GM12878 (cell line): ENCODE measurements around the gene ATP5PO. TPM values are rescaled to one million over a fixed set of nuclear protein-coding genes. Genes with fewer than 3 reads are reported as not detected.

Source experiments
- ATAC-seq: fragments of 200-7000 bp; cut with Tn5 transposase; 3 replicates; pipeline ENCODE4 v1.9.1; 2020; ENCODE audit warnings: mild to moderate bottlenecking, moderate library complexity
- BruUV-seq: library from RNA; stranded (reverse); fragments of 400-500 nt; replicated peaks from 2 replicates; lab custom pipeline; 2021; lab: Mats Ljungman, UMichigan
- CTCF ChIA-PET: fragments of 300-600 bp; sonication (Branson Sonifier 250); formaldehyde crosslinking; extraction: SDS; loops from one replicate; lab custom pipeline; 2021; ENCODE audit warnings: inconsistent platforms; lab: Yijun Ruan, JAX
- POLR2A ChIA-PET: fragments of 350-600 bp; formaldehyde crosslinking; extraction: SDS; loops from one replicate; lab custom pipeline; 2021; ENCODE audit warnings: inconsistent platforms; lab: Charles Lee
- RAD21 ChIA-PET: fragments of 300-600 bp; sonication (Branson Sonifier 250); formaldehyde crosslinking; loops from one replicate; lab custom pipeline; 2023; ENCODE audit warnings: antibody characterized with exemption; ENCODE audit not compliant: unreplicated experiment; lab: Charles Lee
- SMC1A ChIA-PET: fragments of 300-600 bp; sonication (Branson Sonifier 250); formaldehyde crosslinking; loops from one replicate; lab custom pipeline; 2023; ENCODE audit not compliant: unreplicated experiment, uncharacterized antibody; lab: Charles Lee
- DNase-seq: peaks from one replicate; pipeline ENCODE4 v3.0.0-alpha.2; 2011; ENCODE audit warnings: low read depth, low spot score
- FAIRE-seq: peaks from 3 replicates; lab custom pipeline; 2011; peaks lifted over from hg19 to GRCh38; lab: Jason Lieb, UNC
- H2AFZ ChIP-seq: 2 replicates; pipeline ENCODE4 v1.6.0; 2011; ENCODE audit warnings: low read depth, low read length, control low read depth; ENCODE audit not compliant: control insufficient read depth
- H3K27ac ChIP-seq: 2 replicates; pipeline ENCODE4 v1.5.1; 2011; ENCODE audit warnings: control low read depth; ENCODE audit not compliant: control insufficient read depth, insufficient read depth
- H3K27me3 ChIP-seq, 2 experiments: replicated peaks in 1 of 2; 2 replicates each; pipeline versions ENCODE4 v1.6.0 to v1.6.1; 2011; ENCODE audit warnings: low read length in 1 of 2; ENCODE audit not compliant: control insufficient read depth in 2 of 2, insufficient read depth in 2 of 2
- H3K36me3 ChIP-seq, 2 experiments: 2 replicates each; pipeline ENCODE4 v1.5.1; 2011; ENCODE audit warnings: low read length in 1 of 2; ENCODE audit not compliant: control insufficient read depth in 2 of 2, insufficient read depth in 2 of 2
- H3K4me1 ChIP-seq: 2 replicates; pipeline ENCODE4 v1.6.1; 2011; ENCODE audit warnings: mild to moderate bottlenecking, low read length, moderate library complexity, mixed read lengths; ENCODE audit not compliant: control insufficient read depth, insufficient read depth
- H3K4me2 ChIP-seq: 2 replicates; pipeline ENCODE4 v1.6.0; 2011; ENCODE audit warnings: control low read depth; ENCODE audit not compliant: control insufficient read depth, insufficient read depth
- H3K4me3 ChIP-seq: fragments of 200-600 bp; sonication (generic); 2 replicates; pipeline ENCODE4 v1.5.1; 2016
- H3K79me2 ChIP-seq: 2 replicates; pipeline ENCODE4 v1.6.0; 2011; ENCODE audit warnings: low read length; ENCODE audit not compliant: control insufficient read depth, insufficient read depth
- H3K9ac ChIP-seq: 2 replicates; pipeline ENCODE4 v1.8.0; 2011; ENCODE audit warnings: low read length, control low read depth, mixed read lengths; ENCODE audit not compliant: control insufficient read depth, insufficient read depth
- H3K9me3 ChIP-seq: replicated peaks from 3 replicates; pipeline ENCODE4 v1.5.1; 2011; ENCODE audit warnings: mild to moderate bottlenecking, low read length; ENCODE audit not compliant: control insufficient read depth, insufficient read depth
- H4K20me1 ChIP-seq: 2 replicates; pipeline ENCODE4 v1.6.0; 2011; ENCODE audit not compliant: control insufficient read depth, insufficient read depth
- CBX5 ChIP-seq: sonication (generic); IDR thresholded peaks from 2 replicates; pipeline ENCODE4 v1.6.1; 2016; ENCODE audit warnings: low read depth, moderate library complexity, mild to moderate bottlenecking, inconsistent platforms
- CHD2 ChIP-seq: IDR thresholded peaks from 2 replicates; pipeline ENCODE4 v1.6.1; 2011; ENCODE audit warnings: low read depth, low read length, improper control_type of control experiment, borderline replicate concordance
- CREB1 ChIP-seq: IDR thresholded peaks from 2 replicates; pipeline ENCODE4 v1.6.1; 2012; ENCODE audit warnings: low read depth, mild to moderate bottlenecking, inconsistent platforms
- E2F8 ChIP-seq: fragments of 450-650 bp; IDR thresholded peaks from 2 replicates; pipeline ENCODE4 v1.6.1; 2018; ENCODE audit warnings: mild to moderate bottlenecking, low read depth, moderate library complexity; ENCODE audit not compliant: partially characterized antibody
- KAT2A ChIP-seq: conservative IDR thresholded peaks from 2 replicates; pipeline ENCODE4 v1.6.1; 2011; ENCODE audit warnings: low read depth, low read length; ENCODE audit not compliant: control insufficient read depth
- KDM1A ChIP-seq: fragments of 200-600 bp; sonication (generic); IDR thresholded peaks from 2 replicates; pipeline ENCODE4 v1.6.1; 2016; ENCODE audit warnings: borderline replicate concordance
- MAX ChIP-seq: IDR thresholded peaks from 2 replicates; pipeline ENCODE4 v1.6.1; 2012; ENCODE audit warnings: low read depth, low read length, improper control_type of control experiment
- MEF2B ChIP-seq: fragments of 450-650 bp; IDR thresholded peaks from 2 replicates; pipeline ENCODE4 v1.6.1; 2018; ENCODE audit warnings: mild to moderate bottlenecking, moderate library complexity; ENCODE audit not compliant: partially characterized antibody, poor library complexity, severe bottlenecking
- MYB ChIP-seq: fragments of 150-350 bp; IDR thresholded peaks from 2 replicates; pipeline ENCODE4 v1.6.1; 2014; ENCODE audit warnings: mild to moderate bottlenecking, low read depth, low read length, borderline replicate concordance
- PAX8 ChIP-seq: fragments of 450-650 bp; IDR thresholded peaks from 2 replicates; pipeline ENCODE4 v1.6.1; 2017; ENCODE audit warnings: mild to moderate bottlenecking, moderate library complexity
- SP1 ChIP-seq: IDR thresholded peaks from one replicate; pipeline ENCODE4 v1.6.1; 2011; ENCODE audit warnings: low read depth, low read length
- TCF12 ChIP-seq: IDR thresholded peaks from 2 replicates; pipeline ENCODE4 v1.6.1; 2011; ENCODE audit warnings: low read depth, mild to moderate bottlenecking, low read length
- ZNF622 ChIP-seq: fragments of 450-650 bp; IDR thresholded peaks from 2 replicates; pipeline ENCODE4 v1.6.1; 2017; ENCODE audit warnings: mild to moderate bottlenecking, inconsistent platforms
- in situ Hi-C: fragments of 300-500 bp; cut with MboI; formaldehyde crosslinking; loops from 9 replicates; pipeline ENCODE4 v1.14.3; 2018; ENCODE audit warnings: mixed read lengths
- intact Hi-C: fragments of 100-400 bp; cut with micrococcal nuclease; formaldehyde crosslinking; loops from one replicate; pipeline ENCODE4 v1.14.2; 2022; ENCODE audit not compliant: unreplicated experiment
- polyA plus RNA-seq, 11 experiments: library from polyadenylated mRNA; depleted of rRNA in 4 of 11; unstranded in 6 of 11; stranded (reverse) in 5 of 11; fragments of >200 nt; fragmentation: Nextera tagmentation in 4 of 11; fragmentation: Illumina TruSeq in 1 of 11; extraction: Ambion mirVana in 4 of 11; extraction: Trizol in 1 of 11; gene quantifications; 1 replicate in 1 of 11; 2 replicates in 10 of 11; pipeline versions ENCODE4 v1.2.1 to v1.2.3, GENCODE V29; 2011 to 2016; ENCODE audit warnings: inconsistent platforms in 2 of 11, missing spikeins in 2 of 11, low read depth in 1 of 11
- total RNA-seq, 4 experiments: library from RNA; depleted of rRNA in 3 of 4; stranded (reverse); fragments of >200 nt in 3 of 4; fragmentation: Illumina TruSeq in 1 of 4; extraction: Trizol in 1 of 4; gene quantifications; 2 replicates each; pipeline versions ENCODE4 v1.2.1 to v1.2.3, GENCODE V29; 2013 to 2021

ATP5PO gene
- total and polyA plus RNA-seq, 10 of the 15 experiments (the other 5 are each of a cell fraction or from before 2014, with no cell fraction given): 251 to 1,656 (median 470) TPM

- ChIA-PET SMC1A (interaction anchor here (0.8 to 14.9 kb wide), 8 partner anchors 10 to 244 kb away, joined by 3 to 290 read pairs (median 4); no protein-coding TSS in a partner anchor), POLR2A (interaction anchor here (0.6 kb wide), 1 partner anchor 610 kb away, joined by 3 read pairs; no protein-coding TSS in a partner anchor), CTCF (interaction anchor here (1.0 to 1.7 kb wide), 4 partner anchors 8 to 36 kb away, joined by 4 to 7 read pairs (median 5); no protein-coding TSS in a partner anchor), RAD21 (interaction anchor here (1.1 to 1.6 kb wide), 3 partner anchors 9 to 35 kb away, joined by 3 to 5 read pairs (median 3); no protein-coding TSS in a partner anchor)
- no peaks in the 10 kb centered on the region for H3K36me3 ChIP-seq
- no peak for ATAC-seq
- TF ChIP-seq MAX: no peak
- no peak for TF ChIP-seq TCF12
- no peak for TF ChIP-seq CREB1
- TF ChIP-seq PAX8: no peak
- no peak for TF ChIP-seq MEF2B
- no peak for TF ChIP-seq MYB
- no peak for TF ChIP-seq KDM1A
- TF ChIP-seq SP1: no peak
- TF ChIP-seq ZNF622: no peak
- no peak for TF ChIP-seq E2F8
- TF ChIP-seq CBX5: no peak
- TF ChIP-seq KAT2A: no peak
- TF ChIP-seq CHD2: no peak
- in situ Hi-C loops: no loop called here
- H3K27me3 ChIP-seq: no peaks in the 10 kb centered on the region
- H3K4me3 ChIP-seq: no peak overlapping the region
- H3K4me2 ChIP-seq: no peak overlapping the region
- no peaks in the 10 kb centered on the region for H4K20me1 ChIP-seq
- BruUV-seq: no TSS peak
- intact Hi-C loops: no loop called here
- H3K9ac ChIP-seq: no peak overlapping the region
- peaks cover 3% of the 10 kb centered on the region for H3K9me3 ChIP-seq
- no peak for FAIRE-seq
- no peaks in the 10 kb centered on the region for H3K4me1 ChIP-seq
- no peak overlapping the region for H3K27ac ChIP-seq
- DNase-seq: no peak
- no peaks in the 10 kb centered on the region for H3K79me2 ChIP-seq
- no peak overlapping the region for H2AFZ ChIP-seq
These were observed 44.1 kb upstream of the ATP5PO start for GRCh38 chr21:33959680-33960079.
